H1 (cell line): ENCODE data around the gene ABCA2. TPM values are rescaled to one million over a fixed set of nuclear protein-coding genes. Genes with fewer than 3 reads are reported as not detected.

Experiments used
- CTCF ChIA-PET: fragments of 300-600 bp; sonication (Branson Sonifier 250); formaldehyde crosslinking; loops from one replicate; lab custom pipeline; 2021; ENCODE audit not compliant: partially characterized antibody; lab: Charles Lee
- POLR2A ChIA-PET: fragments of 300-600 bp; sonication (Branson Sonifier 250); formaldehyde crosslinking; loops from one replicate; lab custom pipeline; 2021; ENCODE audit warnings: inconsistent platforms; ENCODE audit not compliant: partially characterized antibody; lab: Charles Lee
- DNase-seq, 2 experiments: peaks; one replicate each; pipeline versions ENCODE4 v3.0.0 to v3.0.0-alpha.2; 2010 to 2022; ENCODE audit warnings: low spot score in 2 of 2, low read depth in 1 of 2, mixed read lengths in 1 of 2
- FAIRE-seq: peaks from 2 replicates; lab custom pipeline; 2011; peaks lifted over from hg19 to GRCh38; lab: Jason Lieb, UNC
- H2AFZ ChIP-seq: 2 replicates; pipeline ENCODE4 v1.8.1; 2012; ENCODE audit warnings: low read length, inconsistent platforms
- H2AK5ac ChIP-seq: 2 replicates; pipeline ENCODE4 v1.6.1; 2013; ENCODE audit warnings: low read depth, low read length
- H2BK120ac ChIP-seq: replicated peaks from 2 replicates; pipeline ENCODE3; 2013; ENCODE audit warnings: low read depth, low read length, inconsistent platforms
- H2BK12ac ChIP-seq: 2 replicates; pipeline ENCODE4 v1.6.1; 2013; ENCODE audit warnings: low read depth, low read length
- H2BK15ac ChIP-seq: 2 replicates; pipeline ENCODE4 v1.6.1; 2013; ENCODE audit warnings: low read length
- H2BK20ac ChIP-seq: 2 replicates; pipeline ENCODE4 v1.6.1; 2013; ENCODE audit warnings: low read length
- H2BK5ac ChIP-seq: 2 replicates; pipeline ENCODE4 v1.6.1; 2013; ENCODE audit warnings: low read depth, low read length
- H3K14ac ChIP-seq: 2 replicates; pipeline ENCODE4 v1.6.1; 2013; ENCODE audit warnings: inconsistent platforms; ENCODE audit not compliant: insufficient read length
- H3K18ac ChIP-seq: 2 replicates; pipeline ENCODE4 v1.6.1; 2013; ENCODE audit warnings: low read length; ENCODE audit errors: extremely low read depth
- H3K23ac ChIP-seq: 2 replicates; pipeline ENCODE4 v1.6.1; 2013; ENCODE audit warnings: inconsistent platforms; ENCODE audit not compliant: insufficient read length
- H3K23me2 ChIP-seq: 2 replicates; pipeline ENCODE4 v1.6.1; 2013; ENCODE audit warnings: low read depth, low read length
- H3K27ac ChIP-seq: 2 replicates; pipeline ENCODE4 v1.6.1; 2011; ENCODE audit warnings: low read depth, low read length, inconsistent platforms
- H3K27me3 ChIP-seq, 4 experiments: replicated peaks in 1 of 4; 1 replicate in 1 of 4; 2 replicates in 3 of 4; pipeline versions ENCODE4 v1.6.1 to v1.8.1; 2011 to 2013; ENCODE audit warnings: low read length in 3 of 4, mild to moderate bottlenecking in 3 of 4, inconsistent platforms in 2 of 4, mixed read lengths in 2 of 4, moderate library complexity in 1 of 4; ENCODE audit not compliant: control insufficient read depth in 3 of 4, insufficient read depth in 3 of 4; ENCODE audit errors: extremely low read depth in 1 of 4
- H3K36me3 ChIP-seq, 4 experiments: 2 replicates each; pipeline versions ENCODE4 v1.6.1 to v1.8.1; 2011 to 2013; ENCODE audit warnings: mild to moderate bottlenecking in 4 of 4, low read length in 3 of 4, moderate library complexity in 2 of 4, control low read depth in 1 of 4, inconsistent platforms in 1 of 4; ENCODE audit not compliant: insufficient read depth in 4 of 4, control insufficient read depth in 2 of 4
- H3K4ac ChIP-seq: replicated peaks from 2 replicates; pipeline ENCODE3; 2013; ENCODE audit warnings: low read length, low read depth, mixed read lengths, inconsistent platforms; ENCODE audit not compliant: insufficient read length
- H3K4me1 ChIP-seq, 4 experiments: replicated peaks in 1 of 4; 1 replicate in 1 of 4; 2 replicates in 3 of 4; pipeline versions ENCODE4 v1.6.1 to v1.8.1; 2011 to 2013; ENCODE audit warnings: low read length in 3 of 4, inconsistent platforms in 2 of 4, mixed read lengths in 1 of 4; ENCODE audit not compliant: insufficient read depth in 4 of 4, control insufficient read depth in 3 of 4
- H3K4me2 ChIP-seq, 2 experiments: 2 replicates each; pipeline versions ENCODE4 v1.6.1 to v1.8.1; 2011 to 2013; ENCODE audit warnings: low read depth in 2 of 2, low read length in 2 of 2, control low read depth in 1 of 2, inconsistent platforms in 1 of 2, mild to moderate bottlenecking in 1 of 2; ENCODE audit not compliant: insufficient read depth in 1 of 2
- H3K4me3 ChIP-seq, 4 experiments: fragments of 200-600, 300-600 bp in 1 of 4; sonication (generic), shearing (Covaris generic), sonication (Bioruptor Twin) in 1 of 4; 2 replicates each; pipeline versions ENCODE4 v1.5.1 to v1.8.1; 2011 to 2016; ENCODE audit warnings: low read length in 4 of 4, low read depth in 3 of 4, control low read depth in 2 of 4, inconsistent platforms in 2 of 4, mild to moderate bottlenecking in 2 of 4, mixed read lengths in 1 of 4, moderate library complexity in 1 of 4; ENCODE audit not compliant: insufficient read depth in 2 of 4; ENCODE audit errors: extremely low read depth in 1 of 4
- H3K56ac ChIP-seq: replicated peaks from 2 replicates; pipeline ENCODE3; 2013; ENCODE audit warnings: low read depth, mild to moderate bottlenecking, mixed read lengths, low read length, inconsistent platforms; ENCODE audit not compliant: insufficient read length
- H3K79me1 ChIP-seq: 2 replicates; pipeline ENCODE4 v1.6.1; 2013; ENCODE audit warnings: low read depth, low read length, control low read depth
- H3K79me2 ChIP-seq, 2 experiments: 2 replicates each; pipeline versions ENCODE4 v1.6.1 to v1.8.1; 2012 to 2013; ENCODE audit warnings: low read length in 2 of 2, mild to moderate bottlenecking in 2 of 2, inconsistent platforms in 1 of 2; ENCODE audit not compliant: insufficient read depth in 2 of 2, control insufficient read depth in 1 of 2
- H3K9ac ChIP-seq, 4 experiments: replicated peaks in 1 of 4; 1 replicate in 1 of 4; 2 replicates in 3 of 4; pipeline versions ENCODE4 v1.6.1 to v1.8.1; 2011 to 2013; ENCODE audit warnings: low read depth in 3 of 4, low read length in 3 of 4, control low read depth in 2 of 4, mild to moderate bottlenecking in 2 of 4, moderate library complexity in 2 of 4, inconsistent platforms in 1 of 4; ENCODE audit errors: extremely low read depth in 1 of 4
- H3K9me3 ChIP-seq, 2 experiments: 2 replicates each; pipeline versions ENCODE4 v1.6.1 to v1.8.1; 2012 to 2013; ENCODE audit warnings: mild to moderate bottlenecking in 2 of 2, moderate library complexity in 2 of 2, control low read depth in 1 of 2, inconsistent platforms in 1 of 2, low read depth in 1 of 2, low read length in 1 of 2, mixed read lengths in 1 of 2; ENCODE audit not compliant: insufficient read depth in 2 of 2
- H4K20me1 ChIP-seq, 2 experiments: replicated peaks in 1 of 2; 2 replicates each; pipeline versions ENCODE3 to v1.8.1; 2011 to 2013; ENCODE audit warnings: inconsistent platforms in 2 of 2, low read length in 2 of 2, mild to moderate bottlenecking in 1 of 2; ENCODE audit not compliant: insufficient read depth in 2 of 2, control insufficient read depth in 1 of 2
- H4K5ac ChIP-seq: 2 replicates; pipeline ENCODE4 v1.6.1; 2013; ENCODE audit warnings: low read length, low read depth, mixed read lengths, inconsistent platforms; ENCODE audit not compliant: insufficient read length
- H4K8ac ChIP-seq: 2 replicates; pipeline ENCODE4 v1.8.0; 2013; ENCODE audit warnings: mild to moderate bottlenecking, moderate library complexity, low read length, inconsistent platforms; ENCODE audit not compliant: insufficient read depth; ENCODE audit errors: extremely low read depth
- H4K91ac ChIP-seq: replicated peaks from 2 replicates; pipeline ENCODE3; 2013; ENCODE audit warnings: low read length, mixed read lengths, inconsistent platforms; ENCODE audit not compliant: insufficient read length
- EP300 ChIP-seq, 2 experiments: IDR thresholded peaks; 1 replicate in 1 of 2; 2 replicates in 1 of 2; pipeline ENCODE4 v1.6.1; 2011 to 2012; ENCODE audit warnings: low read depth in 2 of 2, low read length in 2 of 2, mild to moderate bottlenecking in 2 of 2, borderline replicate concordance in 1 of 2, inconsistent platforms in 1 of 2, moderate library complexity in 1 of 2
- HDAC2 ChIP-seq, 2 experiments: fragments of 300-600 bp in 1 of 2; sonication (generic) in 1 of 2; IDR thresholded peaks; 2 replicates each; pipeline ENCODE4 v1.6.1; 2011 to 2012; ENCODE audit warnings: low read depth in 2 of 2, low read length in 2 of 2, mild to moderate bottlenecking in 2 of 2, moderate library complexity in 2 of 2, borderline replicate concordance in 1 of 2, inconsistent platforms in 1 of 2
- SP4 ChIP-seq: IDR thresholded peaks from 2 replicates; pipeline ENCODE4 v1.6.1; 2012; ENCODE audit warnings: low read length, inconsistent platforms
- WGBS, 2 experiments: shearing (Covaris generic) in 1 of 2; methylation state at CpG; one replicate each; pipeline versions ENCODE4 v1.1.6 to v1.1.7; 2013 to 2015; ENCODE audit warnings: low lambda C conversion rate in 2 of 2, mixed read lengths in 2 of 2, inconsistent platforms in 1 of 2, low coverage in 1 of 2, missing lambda C conversion rate in 1 of 2; ENCODE audit not compliant: insufficient replicate concordance in 2 of 2, insufficient coverage in 1 of 2, insufficient read length in 1 of 2; ENCODE audit errors: extremely low coverage in 1 of 2, missing lambda C conversion rate in 1 of 2; 5-methylcytosine and 5-hydroxymethylcytosine counted together
- polyA plus RNA-seq, 7 experiments: library from polyadenylated mRNA; depleted of rRNA in 3 of 7; stranded (reverse) in 5 of 7; unstranded in 2 of 7; fragments of >200 nt in 5 of 7; fragments of 200-250 nt in 2 of 7; gene quantifications; 1 replicate in 5 of 7; 2 replicates in 1 of 7; 4 replicates in 1 of 7; pipeline versions ENCODE4 v1.2.1 to v1.2.3, GENCODE V29; 2011 to 2013; ENCODE audit warnings: missing spikeins in 2 of 7, mixed read lengths in 2 of 7
- total RNA-seq: library from RNA; stranded (reverse); fragmentation: NEBNext Ultra II Directional; extraction: Animal tissue kit (Norgen Biotek cat#: 25700); gene quantifications from 2 replicates; pipeline ENCODE4 v1.2.1, GENCODE V29; 2021

Gene ABCA2
- total and polyA plus RNA-seq, 2 of the 8 experiments (the other 6 are each of a cell fraction or from before 2014, with no cell fraction given) = 12.5 to 14.3 TPM

DNA sequence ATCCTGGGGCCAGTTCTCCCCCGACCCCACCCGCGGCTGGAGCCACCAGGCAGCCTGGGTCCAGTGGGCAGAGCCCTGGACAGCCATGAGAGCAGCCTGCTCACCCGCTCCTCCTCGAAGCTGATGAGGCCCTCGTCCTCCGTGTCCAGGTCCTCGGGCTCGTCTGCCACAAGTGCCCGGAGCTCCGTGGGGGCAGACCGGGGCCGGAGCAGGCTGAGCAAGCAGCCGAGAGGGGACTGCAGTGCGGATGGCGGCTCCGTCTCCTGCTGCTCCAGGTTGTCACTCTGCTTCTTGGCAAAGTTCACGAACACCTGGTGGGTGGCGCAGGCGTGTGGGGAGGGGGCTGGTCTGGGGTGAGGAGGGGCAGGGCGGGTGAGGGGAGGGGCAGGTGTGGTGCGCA, 19.7 kb downstream of the ABCA2 start:
- peaks cover 0 to 2% (median under 1%) of the 10 kb centered on the region in 4 experiments; a peak in 2 of 7 replicates for H3K4me1 ChIP-seq
- H3K36me3 ChIP-seq = no peaks in the 10 kb centered on the region
- no peak overlapping the region for H2AFZ ChIP-seq
- ChIA-PET POLR2A (no interaction called here), CTCF (interaction anchor here (0.8 to 2.5 kb wide), 5 partner anchors 21 to 61 kb away, joined by 3 to 12 read pairs (median 4); partner anchors contain the start of gene PTGDS)
- no peak overlapping the region for H2AK5ac ChIP-seq
- H4K5ac ChIP-seq = no peak overlapping the region
- FAIRE-seq (no peak), DNase-seq (no peak)
- H3K27me3 ChIP-seq = no peaks in the 10 kb centered on the region
- H2BK12ac ChIP-seq = no peak overlapping the region
- H4K20me1 ChIP-seq = no peaks in the 10 kb centered on the region
- H2BK20ac ChIP-seq = no peak overlapping the region
- H2BK15ac ChIP-seq = no peak overlapping the region
- H3K23me2 ChIP-seq = no peaks in the 10 kb centered on the region
- no peak overlapping the region for H3K23ac ChIP-seq
- no peak overlapping the region for H2BK120ac ChIP-seq
- no peak overlapping the region for H3K4me2 ChIP-seq
- no peak overlapping the region for H3K9ac ChIP-seq
- H3K56ac ChIP-seq = no peak overlapping the region
- no peaks in the 10 kb centered on the region for H3K79me1 ChIP-seq
- no peak for TF ChIP-seq HDAC2 (IDR thresholded peaks at IDR 0.05; ENCODE audit: borderline replicate concordance in 1 of 2, low read depth in 2 of 2, low read length in 2 of 2)
- no peak for TF ChIP-seq EP300 (IDR thresholded peaks at IDR 0.05; ENCODE audit: borderline replicate concordance in 1 of 2, low read depth in 2 of 2, low read length in 2 of 2)
- no peak for TF ChIP-seq SP4
- H3K79me2 ChIP-seq = no peaks in the 10 kb centered on the region
- peaks cover 0 to 10% of the 10 kb centered on the region in 2 experiments; a peak in 1 of 4 replicates for H3K9me3 ChIP-seq
- H3K4ac ChIP-seq = no peak overlapping the region
- no peak overlapping the region for H3K4me3 ChIP-seq
- no peak overlapping the region for H4K8ac ChIP-seq
- no peak overlapping the region for H2BK5ac ChIP-seq
- WGBS, 2 experiments = 76% methylated on average over 19 of the region's 22 CpGs; no CpG with 5 or more reads in 1 of the 2 experiments
- H3K18ac ChIP-seq = no peak overlapping the region
- H3K27ac ChIP-seq = no peak overlapping the region
- no peak overlapping the region for H3K14ac ChIP-seq
- H4K91ac ChIP-seq = no peak overlapping the region
